Measurements from ENCODE around the gene SLC43A3. TPM values are rescaled to one million over a fixed set of nuclear protein-coding genes. Genes with fewer than 3 reads are reported as not detected.

The SLC43A3 gene
- total RNA-seq, 1 experiment from 2014 or later, result 21.4 TPM

DNA sequence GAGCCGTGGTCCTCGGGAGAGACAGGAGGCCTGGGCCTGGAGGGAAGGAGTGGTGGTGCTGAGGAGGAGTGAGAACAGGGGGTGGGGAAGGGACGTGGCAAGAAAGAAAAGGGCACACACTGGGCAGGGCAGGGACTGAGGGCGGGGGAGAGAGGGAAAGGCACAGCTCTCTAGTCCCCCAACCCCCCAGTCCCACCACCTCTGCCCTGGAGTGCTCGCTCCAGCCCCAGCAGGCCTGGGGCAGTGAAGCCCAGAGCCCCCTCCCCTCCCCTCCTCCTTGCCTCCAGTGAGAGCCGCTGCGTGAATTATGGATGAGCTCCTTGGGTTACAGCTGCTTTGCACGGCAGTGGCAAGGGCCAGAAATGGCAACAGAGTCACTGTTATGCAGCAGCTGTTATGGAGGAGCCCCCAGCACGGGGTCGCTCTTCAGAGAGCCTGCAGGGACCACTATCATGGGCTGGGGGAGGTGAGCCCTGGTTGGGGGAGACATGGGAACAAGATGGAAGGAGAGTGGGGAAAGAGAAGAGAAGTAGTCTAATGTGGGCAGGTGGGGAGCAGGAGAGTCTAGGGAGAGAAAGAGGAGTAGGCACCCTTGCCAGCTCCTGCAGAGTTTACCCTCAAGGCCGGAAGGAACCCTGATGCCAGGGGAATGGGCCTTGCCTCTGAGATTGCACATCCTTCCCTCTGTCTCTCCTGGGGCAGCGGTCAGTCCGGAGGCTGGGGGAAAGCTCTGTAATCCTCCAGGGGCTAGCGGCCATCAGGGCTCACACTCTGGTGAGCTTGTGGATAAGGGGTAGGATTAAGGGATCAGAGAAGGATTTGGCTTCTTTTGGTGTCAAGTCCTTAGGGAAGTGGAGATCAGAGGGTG, 37.0 kb upstream of the SLC43A3 start:
- Histone ChIP-seq H3K23ac (ENCODE audit: insufficient read length, low read depth, low read length) (no peak overlapping the region), H2BK20ac (ENCODE audit: low read depth, low read length, poor library complexity, severe bottlenecking) (no peak overlapping the region), H4K20me1 (ENCODE audit: control insufficient read depth, insufficient read depth, insufficient read length) (no peaks in the 10 kb centered on the region), H3K79me1 (ENCODE audit: insufficient read depth, low read depth, low read length, poor library complexity, severe bottlenecking) (no peaks in the 10 kb centered on the region), H3K4me2 (ENCODE audit: insufficient read depth, insufficient read length, low read length) (no peak overlapping the region), H3K14ac (ENCODE audit: insufficient read depth, low read length) (no peak overlapping the region; the same call in 1 of the 2 replicates), H3T11ph (ENCODE audit: low read length) (no peak overlapping the region), H3K4me1 (ENCODE audit: insufficient read depth, low read length) (peaks cover 18% of the 10 kb centered on the region; the same call in 1 of the 2 replicates), H4K8ac (replicated peaks; ENCODE audit: insufficient read length, low read depth, low read length) (no peak overlapping the region), H4K5ac (ENCODE audit: insufficient read length, low read depth, low read length) (no peak overlapping the region), H2BK120ac (ENCODE audit: low read depth, low read length, poor library complexity, severe bottlenecking) (no peak overlapping the region), H2AK5ac (ENCODE audit: insufficient read length, low read length) (no peak overlapping the region), H3K9me3 (ENCODE audit: control insufficient read depth, low read depth, low read length) (no peaks in the 10 kb centered on the region), H3K9ac (ENCODE audit: extremely low read depth, insufficient read length, low read length) (no peak overlapping the region), H2AFZ (ENCODE audit: low read length) (no peak overlapping the region), H3K27ac (ENCODE audit: insufficient read length, low read depth, low read length) (no peak overlapping the region), H3K79me2 (ENCODE audit: insufficient read depth, low read length) (no peaks in the 10 kb centered on the region), H2BK5ac (ENCODE audit: insufficient read length, low read length) (no peak overlapping the region), H2BK12ac (ENCODE audit: insufficient read length, low read depth, low read length) (no peak overlapping the region), H3K23me2 (ENCODE audit: insufficient read length, low read depth, low read length, poor library complexity, severe bottlenecking) (peaks cover 16% of the 10 kb centered on the region), H3K18ac (ENCODE audit: insufficient read length, low read depth, low read length) (no peak overlapping the region), H3K4ac (ENCODE audit: low read depth, low read length) (no peak overlapping the region), H2BK15ac (ENCODE audit: low read depth, low read length) (no peak overlapping the region), H3K56ac (ENCODE audit: insufficient read length, low read depth, low read length) (no peak overlapping the region), H3K27me3 (ENCODE audit: insufficient read depth, low read length) (peaks cover 10% of the 10 kb centered on the region; the same call in 1 of the 2 replicates), H4K91ac (ENCODE audit: insufficient read length, low read depth, low read length) (no peak overlapping the region)
- H3K36me3 Mint-ChIP-seq (ENCODE audit: insufficient read depth in 1 of 3, low read depth in 3 of 3), result peaks cover 0 to 7% (median 2%) of the 10 kb centered on the region in 3 experiments; a peak in 4 of 7 replicates
- TF ChIP-seq, protein P1, sequence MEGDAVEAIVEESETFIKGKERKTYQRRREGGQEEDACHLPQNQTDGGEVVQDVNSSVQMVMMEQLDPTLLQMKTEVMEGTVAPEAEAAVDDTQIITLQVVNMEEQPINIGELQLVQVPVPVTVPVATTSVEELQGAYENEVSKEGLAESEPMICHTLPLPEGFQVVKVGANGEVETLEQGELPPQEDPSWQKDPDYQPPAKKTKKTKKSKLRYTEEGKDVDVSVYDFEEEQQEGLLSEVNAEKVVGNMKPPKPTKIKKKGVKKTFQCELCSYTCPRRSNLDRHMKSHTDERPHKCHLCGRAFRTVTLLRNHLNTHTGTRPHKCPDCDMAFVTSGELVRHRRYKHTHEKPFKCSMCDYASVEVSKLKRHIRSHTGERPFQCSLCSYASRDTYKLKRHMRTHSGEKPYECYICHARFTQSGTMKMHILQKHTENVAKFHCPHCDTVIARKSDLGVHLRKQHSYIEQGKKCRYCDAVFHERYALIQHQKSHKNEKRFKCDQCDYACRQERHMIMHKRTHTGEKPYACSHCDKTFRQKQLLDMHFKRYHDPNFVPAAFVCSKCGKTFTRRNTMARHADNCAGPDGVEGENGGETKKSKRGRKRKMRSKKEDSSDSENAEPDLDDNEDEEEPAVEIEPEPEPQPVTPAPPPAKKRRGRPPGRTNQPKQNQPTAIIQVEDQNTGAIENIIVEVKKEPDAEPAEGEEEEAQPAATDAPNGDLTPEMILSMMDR (conservative IDR thresholded peaks at IDR 0.05), result no peak
- H3K27me3 Mint-ChIP-seq (ENCODE audit: low read depth), result peaks cover 58% of the 10 kb centered on the region
- WGBS (ENCODE audit: extremely low coverage, insufficient read length, low lambda C conversion rate), result no CpG with 5 or more reads among the region's 14 CpGs
- DNase-seq, result no peak
- peak overlapping the region in 1 of 2 experiments; percentile 90; a peak in 3 of 5 replicates for H3K4me3 Mint-ChIP-seq
- H3K27ac Mint-ChIP-seq, result peak overlapping the region in 2 of 3 experiments; percentile 61 to 87; a peak in 3 of 7 replicates
- no peaks in the 10 kb centered on the region for H3K9me3 Mint-ChIP-seq
- H3K4me1 Mint-ChIP-seq, result peaks cover 42 to 63% of the 10 kb centered on the region in 2 experiments

Data from H9 (cell line).